HG03342 (cell line): ENCODE measurements around the gene RIPOR2.
"Not testable (repeated sequence)": the region's sequence is repeated elsewhere in the genome, so short reads cannot be mapped to it uniquely, and the experiment has no call there.

Experiments used
- ATAC-seq: cut with Tn5 transposase; IDR thresholded peaks from one replicate; pipeline ENCODE4 v1.9.1; 2021; ENCODE audit warnings: mild to moderate bottlenecking, moderate library complexity; ENCODE audit not compliant: unreplicated experiment

RIPOR2 gene

DNA sequence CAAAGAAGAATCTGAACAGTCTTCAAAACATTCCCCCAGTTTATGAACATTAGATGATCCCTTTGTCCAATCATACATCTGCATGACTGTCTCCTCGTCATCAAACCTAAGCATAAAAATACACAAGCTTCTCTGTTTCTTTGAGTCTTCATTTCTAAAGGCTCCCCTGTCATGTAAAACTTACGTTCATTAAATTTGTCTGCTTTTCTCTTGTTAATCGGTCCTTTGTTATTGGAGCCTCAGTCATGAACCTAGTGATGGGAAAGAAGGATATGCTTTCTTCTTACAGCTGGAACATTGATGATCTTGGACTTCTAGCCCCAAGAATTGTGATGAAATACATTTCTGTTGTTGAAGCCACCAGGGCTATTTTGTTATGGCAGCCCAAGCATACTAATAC is 18.0 kb upstream of the RIPOR2 start:
- no peak for ATAC-seq

DNA sequence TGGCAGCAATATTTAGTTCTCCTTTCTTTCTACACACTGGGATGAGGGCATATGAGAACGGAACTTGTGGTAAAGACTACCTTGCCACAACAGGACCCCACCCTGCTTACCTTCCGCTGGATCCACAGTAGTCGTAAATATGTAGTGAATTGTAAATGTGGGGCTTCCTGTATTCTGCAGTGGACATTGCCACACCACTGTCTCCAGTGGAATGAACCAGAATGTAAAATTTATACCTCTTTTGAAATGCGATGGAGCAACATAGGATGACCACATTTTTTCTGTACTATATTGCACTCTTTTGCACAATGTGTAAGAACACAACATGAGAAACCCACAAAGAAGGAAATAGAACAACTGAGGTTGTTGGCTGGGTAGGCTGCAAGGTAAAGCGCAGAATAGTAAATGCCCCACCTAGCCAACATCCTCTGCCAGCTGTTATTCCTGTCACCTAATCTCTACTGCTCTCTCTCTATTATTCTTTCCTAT is 16.1 kb upstream of the RIPOR2 start:
- ATAC-seq = no peak

DNA sequence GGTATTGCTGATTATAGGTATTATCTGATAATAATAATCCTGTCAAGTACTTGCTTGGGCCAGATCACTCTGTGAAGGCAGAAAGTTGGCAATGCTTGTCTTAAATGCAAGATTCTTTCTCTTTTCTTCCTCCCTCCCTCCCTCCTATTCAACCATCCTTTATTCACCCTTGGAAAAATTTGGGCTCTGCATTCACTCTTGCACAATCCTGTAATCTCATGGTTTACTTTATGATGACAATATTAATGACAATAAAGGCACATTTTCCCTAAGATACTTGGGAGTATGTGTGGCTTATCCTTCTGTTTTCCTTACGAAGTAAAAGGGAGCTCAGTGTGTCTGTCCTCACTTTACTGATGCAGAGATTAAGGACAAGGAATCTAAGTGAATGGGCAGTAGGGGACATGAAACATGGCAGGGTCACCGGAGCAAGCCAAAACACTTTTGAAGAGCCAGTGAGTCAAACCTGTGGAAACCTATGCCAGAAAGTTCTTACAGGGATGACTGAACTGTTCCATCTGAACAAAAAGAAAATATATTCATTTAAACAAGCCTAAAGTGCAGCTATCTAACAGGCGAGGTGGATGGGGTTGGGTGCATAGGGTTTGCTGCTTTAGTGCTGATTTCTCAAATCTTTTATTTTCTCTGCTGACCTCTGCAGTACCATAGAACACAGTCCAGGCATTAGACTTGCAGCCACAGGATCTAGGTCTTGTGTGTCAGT is 14.6 kb upstream of the RIPOR2 start:
- no peak for ATAC-seq

DNA sequence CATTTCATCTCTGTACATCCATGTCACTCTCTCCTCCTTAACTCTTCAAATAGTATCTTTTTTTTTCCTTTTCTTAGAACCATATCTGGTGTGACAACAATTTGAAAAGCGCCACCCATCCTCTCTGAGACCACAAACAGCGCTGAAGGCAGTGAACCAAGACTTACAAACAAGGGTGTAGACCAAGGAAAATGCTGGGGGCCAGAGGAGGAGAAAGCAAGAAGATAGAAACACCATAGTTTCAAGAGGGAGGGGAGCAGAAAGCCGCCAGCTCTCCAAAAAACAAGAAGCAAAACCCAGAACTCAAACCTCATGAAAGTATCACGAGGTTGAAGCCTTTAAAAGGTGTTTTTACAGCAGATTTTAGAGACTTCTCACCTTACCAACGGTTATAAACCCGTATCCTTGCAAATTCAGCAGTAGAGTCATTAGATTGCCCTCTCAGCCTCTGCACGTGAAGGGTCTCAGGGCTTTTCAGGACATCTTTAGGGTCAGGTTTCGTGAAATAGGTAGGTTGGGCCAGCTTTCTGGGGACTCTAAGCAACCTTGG is 13.3 kb upstream of the RIPOR2 start:
- ATAC-seq = peak; percentile 95

DNA sequence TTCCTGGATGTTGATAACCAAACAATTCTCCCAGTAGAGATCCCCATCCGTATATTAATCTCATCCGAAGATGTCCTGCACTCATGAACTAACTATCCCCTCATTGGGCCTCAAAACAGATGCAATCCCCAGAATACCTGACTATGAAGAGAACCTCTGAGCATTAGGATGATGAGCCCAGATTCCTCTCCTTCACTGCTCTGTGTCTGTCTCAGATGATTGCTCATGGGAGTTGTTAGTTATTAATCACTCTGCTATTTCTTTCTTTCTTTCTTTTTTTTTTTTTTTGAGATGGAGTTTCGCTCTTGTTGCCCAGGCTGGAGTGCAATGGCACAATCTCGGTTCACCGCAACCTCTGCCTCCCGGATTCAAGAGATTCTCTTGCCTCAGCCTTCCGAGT is 12.5 kb upstream of the RIPOR2 start:
- not testable (repeated sequence) for ATAC-seq

DNA sequence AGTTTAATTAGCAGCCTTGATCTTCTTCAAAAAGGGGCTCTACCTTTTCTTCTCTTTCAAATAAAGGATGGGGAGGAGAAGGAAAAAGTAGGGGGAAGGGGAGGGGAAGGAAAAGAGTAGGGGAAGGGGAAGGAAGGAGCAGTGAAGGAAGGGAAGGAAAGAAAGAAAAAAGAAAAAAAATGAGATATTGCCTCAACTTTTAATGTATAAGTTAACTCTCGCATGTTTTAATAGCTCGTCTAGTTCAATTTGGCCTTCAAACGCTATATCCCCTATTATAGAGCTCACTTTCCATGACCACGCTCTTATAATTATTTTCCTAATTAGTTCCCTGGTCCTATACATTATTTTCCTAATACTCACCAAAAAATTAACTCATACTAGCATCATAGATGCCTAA is 11.9 kb upstream of the RIPOR2 start:
- ATAC-seq = no peak

DNA sequence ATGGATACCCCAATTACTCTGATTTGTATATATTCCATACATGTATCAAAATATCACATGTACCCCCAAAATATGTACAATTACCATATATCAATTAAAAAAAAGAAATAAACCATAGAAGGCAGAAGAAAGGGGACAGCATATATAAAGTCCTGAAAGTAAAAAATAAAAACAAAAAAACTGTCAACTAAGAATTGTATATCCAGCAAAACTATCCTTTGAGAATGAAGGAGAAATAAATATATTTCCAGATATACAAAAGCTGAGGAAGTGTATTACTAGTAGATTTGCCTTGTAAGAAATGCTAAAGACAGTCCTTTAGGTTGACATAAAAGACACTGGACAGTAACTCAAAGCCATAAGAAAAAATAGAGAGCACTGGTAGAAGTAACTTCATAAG is 9.3 kb upstream of the RIPOR2 start:
- no peak for ATAC-seq

DNA sequence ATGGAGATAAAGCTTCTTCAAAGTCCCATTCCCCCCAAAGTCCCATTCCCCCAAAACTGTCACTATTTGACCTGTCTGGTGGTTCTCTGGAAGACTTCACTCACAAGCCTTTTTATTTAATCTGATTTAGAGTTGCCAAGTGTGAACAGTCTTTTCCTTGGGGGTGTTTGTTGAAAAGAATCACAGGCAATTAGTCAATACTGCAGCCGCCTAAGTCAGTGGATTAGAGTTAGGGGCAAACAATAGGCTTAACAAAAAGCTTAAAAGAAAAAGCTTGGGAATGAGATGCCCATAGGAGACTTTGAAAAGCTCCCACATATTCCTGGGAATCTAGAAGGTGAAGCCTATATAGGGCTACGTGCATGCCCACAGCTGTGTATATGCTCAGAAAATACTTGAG is 8.0 kb upstream of the RIPOR2 start:
- no peak for ATAC-seq

DNA sequence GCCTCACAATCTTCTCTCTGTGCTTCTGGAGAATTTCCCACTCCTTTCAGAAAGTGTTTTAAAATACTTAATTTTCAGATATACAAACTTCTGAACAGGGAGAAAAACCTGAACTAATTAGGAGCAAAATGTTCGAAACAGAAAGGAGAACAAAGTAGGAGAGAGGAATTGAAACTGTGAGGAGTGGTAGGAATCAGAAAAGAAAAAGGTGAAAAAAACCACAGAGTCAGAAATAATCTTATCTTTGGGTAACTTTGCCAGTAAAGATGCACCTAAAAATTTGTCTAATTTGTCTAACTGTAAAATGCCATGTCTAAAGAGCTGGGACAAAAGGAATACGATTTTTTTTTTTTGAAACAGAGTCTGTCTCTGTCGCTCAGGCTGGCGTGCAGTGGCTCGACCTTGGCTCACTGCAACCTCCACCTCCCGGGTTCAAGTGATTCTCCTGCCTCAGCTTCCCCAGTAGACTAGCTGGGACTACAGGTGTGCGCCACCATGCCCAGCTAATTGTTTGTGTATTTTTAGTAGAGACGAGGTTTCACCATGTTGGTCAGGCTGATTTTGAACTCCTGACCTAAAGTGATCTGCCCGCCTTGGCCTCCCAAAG is 4.7 kb upstream of the RIPOR2 start:
- no peak for ATAC-seq

DNA sequence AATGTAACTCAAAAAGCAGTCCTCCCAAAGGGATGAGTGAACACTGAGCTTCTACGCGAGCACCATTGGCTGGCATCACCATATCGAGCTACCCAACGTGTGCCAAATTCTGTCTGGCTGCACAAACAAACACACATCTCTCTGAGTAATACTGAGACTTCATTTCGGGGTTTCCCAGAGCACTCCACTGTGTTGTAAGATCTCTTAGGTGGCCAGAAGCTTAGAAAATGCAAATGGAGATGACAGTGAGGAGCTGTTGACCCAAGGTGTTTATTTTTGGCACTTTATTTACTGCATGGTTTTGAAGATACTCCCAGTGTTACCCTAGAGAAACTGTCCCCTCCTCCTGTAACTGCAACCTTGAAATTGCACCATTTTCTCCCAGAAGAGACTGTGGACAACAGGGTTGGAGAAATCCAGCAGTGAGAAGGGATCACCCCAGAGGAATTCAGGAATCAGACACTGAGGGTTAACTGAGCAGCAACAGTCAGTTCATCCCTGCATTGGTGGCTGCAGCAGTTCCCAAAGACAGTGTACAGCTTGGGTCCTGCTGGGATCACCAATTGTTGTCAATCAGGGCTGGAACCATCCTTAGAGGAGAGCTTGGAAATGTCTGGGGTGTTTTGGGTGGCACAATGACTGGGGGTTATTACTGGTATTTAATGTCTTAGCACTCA is 1.0 kb upstream of the RIPOR2 start:
- ATAC-seq = peak; percentile 74

DNA sequence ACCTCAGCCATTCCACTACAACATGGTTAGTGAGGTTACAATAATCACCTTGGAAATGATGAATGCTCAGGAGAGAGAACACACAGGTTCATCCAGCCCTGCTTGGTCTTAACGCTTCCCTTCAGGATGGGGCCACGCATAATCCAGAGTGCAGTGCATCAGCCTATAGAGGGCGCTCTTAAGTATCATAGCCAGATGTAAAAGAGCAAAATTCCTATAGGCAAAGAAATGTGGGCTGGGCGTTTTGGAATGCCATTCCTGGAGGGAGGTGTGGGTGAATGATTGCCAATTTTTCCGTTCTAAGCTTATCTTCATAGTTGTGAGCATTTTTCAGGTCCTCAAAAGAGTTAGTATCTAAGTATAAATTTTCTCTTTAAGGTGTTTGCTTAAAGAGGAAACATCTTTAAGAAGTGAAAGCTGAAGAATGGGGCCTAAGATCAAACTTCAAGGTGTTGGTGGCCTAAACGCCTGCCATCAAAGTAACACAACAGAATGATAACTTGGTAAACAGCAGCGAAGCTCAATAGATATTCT is 1.8 kb downstream of the RIPOR2 start:
- no peak for ATAC-seq

DNA sequence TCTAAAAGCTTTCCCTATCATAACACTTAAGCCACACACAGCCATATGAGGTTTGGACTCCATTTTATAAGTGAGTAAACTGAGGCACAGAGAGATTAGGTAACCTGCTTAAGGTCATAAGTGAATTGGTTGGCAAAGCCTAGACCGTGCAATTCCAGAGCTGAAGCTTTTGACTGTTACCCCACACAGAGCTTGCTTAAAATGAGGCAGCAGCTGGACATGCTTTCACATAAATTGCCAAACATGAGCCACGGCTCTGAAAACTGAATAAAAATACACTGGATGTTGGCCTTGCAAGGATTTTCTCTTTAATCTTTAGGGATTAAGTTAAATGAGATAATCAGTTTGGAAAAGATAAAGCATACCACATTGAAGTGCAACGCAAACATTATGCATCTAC is 2.5 kb downstream of the RIPOR2 start:
- ATAC-seq = no peak

DNA sequence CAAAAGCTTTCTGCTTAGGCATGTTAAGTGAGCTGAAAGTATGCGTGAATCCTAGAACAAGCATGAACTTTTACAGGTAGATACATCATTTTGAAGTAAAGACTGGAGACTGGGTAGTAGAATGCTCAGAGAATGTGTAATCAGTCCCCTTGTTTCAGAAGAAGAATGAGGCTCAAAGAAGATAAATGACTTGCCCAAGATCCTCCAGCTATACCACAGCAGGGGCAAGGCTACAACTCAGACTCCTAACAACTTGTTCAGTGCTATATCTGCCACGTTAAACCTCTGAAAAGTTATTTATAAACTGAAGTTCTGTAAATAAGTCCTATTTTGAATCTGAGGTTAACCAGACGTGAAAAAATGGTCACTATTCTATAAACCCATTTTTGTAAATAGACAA is 2.9 kb downstream of the RIPOR2 start:
- ATAC-seq = no peak

DNA sequence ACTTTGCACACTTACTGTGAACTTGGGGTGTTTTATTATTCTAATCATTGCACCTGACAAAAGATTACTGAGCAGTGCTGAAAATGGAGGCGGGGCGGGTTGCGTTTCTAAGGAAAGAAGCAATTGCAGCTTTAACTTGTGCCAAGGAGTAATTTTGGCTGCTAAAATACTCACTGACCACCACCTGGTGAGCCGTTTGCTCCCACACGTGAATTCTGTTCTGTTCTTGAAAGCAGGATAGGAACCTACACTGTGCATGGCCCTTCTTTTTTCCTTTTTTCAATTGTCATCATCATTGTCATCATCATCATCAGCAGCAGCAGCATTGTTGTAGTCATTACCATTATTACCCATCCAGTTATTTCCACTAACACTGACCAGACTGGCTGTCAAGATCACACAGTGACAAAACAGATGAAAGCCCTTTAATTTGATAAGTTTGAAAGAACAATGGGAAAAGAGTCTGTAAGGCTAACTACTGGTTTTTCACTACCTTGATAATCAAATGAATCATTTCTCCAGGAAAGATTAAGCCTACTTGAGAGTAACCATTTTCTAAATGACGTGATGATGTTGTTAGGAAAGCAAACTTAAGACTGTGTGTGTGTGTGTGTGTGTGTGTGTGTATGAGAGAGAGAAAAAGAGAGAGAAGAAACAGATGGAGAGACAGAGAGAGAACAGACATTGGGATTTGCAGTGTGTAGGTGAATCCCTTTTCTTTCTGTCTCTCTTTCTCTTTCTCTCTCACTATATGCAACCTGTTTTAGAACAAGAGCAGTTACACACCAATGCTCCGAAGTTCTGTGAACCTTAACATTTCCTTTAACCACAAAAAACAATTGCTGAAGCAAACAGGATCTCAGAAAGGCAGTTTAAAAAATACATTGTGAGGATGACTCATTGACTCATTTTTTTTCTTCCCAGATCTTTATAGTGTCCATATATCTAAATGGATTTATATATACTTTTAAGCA is 3.8 kb downstream of the RIPOR2 start:
- ATAC-seq = peak; percentile 27

DNA sequence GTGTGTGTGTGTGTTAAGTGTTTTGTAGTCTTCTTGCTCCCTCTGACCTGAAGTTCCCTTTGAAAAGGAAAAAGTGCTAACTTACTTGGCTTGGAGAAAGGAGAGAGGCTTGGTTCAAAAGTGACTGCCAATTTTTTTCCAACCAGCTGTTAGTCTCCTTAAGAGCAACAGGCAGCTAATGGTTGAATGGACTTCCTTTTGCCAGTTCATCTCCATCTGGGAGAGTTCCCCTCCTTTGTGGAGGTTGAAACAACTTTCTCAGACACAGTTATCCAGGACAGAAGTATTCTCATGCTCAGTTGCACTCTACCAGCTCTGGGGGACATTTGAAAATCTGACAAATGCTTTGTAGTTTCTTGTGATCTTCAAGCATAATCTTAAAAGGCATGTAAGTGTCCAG is 4.5 kb downstream of the RIPOR2 start:
- no peak for ATAC-seq

DNA sequence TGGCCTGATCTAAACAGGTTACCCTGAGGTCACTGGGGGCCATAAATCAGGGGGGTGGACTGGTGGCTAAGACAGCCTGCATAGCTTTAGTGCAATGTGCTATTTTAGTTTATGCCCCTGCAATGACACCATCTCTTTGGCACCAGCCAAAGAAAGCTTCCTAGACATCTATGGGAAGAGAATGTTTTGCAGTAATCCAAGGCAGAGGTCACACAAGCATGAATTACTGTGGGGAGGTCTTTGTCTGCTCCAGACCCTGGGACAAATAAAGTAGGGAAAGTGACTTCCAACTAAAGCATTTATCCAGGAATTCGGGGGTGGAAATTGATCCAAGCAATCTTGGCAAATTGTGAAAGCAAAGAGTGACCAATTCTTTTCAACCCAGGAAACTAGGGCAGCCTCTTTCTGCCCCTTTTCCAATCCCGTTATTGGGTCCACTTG is 5.3 kb downstream of the RIPOR2 start:
- no peak for ATAC-seq

DNA sequence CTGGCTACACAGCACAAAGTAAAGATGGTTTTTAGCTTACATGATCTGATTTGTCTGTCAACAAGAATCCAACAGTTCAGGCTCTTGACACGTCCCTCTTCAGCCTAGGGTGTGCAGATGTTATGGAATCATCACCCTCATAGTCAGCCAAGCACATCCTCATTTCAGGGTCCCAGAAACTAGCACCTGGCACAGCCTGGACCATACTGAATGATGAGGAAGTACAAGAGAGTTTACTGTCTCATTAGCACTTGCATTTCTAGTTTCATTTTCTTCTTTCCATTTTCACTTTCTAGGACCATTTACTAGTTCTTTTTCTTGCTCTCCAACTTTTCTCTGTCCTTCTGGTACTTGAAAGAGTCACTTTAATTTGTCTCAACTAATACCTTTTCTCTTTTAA is 6.5 kb downstream of the RIPOR2 start:
- peak; percentile 46 for ATAC-seq

DNA sequence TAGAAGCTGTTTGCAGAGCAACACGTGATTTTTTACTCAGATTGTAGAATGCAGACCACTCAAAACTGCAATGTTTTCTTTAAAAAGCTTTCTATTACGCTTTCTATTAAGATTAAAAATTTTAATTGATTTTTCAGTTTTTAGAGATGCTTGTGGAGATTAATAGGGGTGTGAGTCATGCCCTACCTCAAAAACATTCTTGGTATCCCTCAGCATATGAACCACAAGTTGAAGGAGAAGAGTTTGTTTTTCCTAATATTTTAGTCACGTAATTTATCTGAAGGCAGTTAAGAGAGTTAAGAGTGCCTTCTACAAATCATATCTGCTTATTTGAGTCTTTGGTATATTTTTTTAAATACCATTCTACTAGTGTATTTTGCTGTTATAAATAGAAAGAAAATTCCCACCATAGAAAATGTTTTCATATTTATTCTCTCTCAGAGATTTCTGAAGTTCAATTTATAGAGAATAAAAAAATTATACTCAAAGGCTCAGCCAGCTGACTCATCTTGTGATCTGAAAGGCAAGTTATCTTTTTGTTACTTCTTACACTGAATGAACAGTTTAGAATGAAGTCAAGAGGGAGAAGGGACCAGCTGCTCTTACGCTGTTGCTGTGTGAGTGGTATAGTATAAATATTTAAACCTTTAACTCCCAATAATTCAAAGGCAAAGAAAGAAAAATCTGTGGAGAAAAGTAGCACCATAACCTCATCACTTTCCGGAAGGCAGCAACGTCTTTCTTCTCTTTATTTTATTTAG is 7.6 kb downstream of the RIPOR2 start:
- no peak for ATAC-seq

DNA sequence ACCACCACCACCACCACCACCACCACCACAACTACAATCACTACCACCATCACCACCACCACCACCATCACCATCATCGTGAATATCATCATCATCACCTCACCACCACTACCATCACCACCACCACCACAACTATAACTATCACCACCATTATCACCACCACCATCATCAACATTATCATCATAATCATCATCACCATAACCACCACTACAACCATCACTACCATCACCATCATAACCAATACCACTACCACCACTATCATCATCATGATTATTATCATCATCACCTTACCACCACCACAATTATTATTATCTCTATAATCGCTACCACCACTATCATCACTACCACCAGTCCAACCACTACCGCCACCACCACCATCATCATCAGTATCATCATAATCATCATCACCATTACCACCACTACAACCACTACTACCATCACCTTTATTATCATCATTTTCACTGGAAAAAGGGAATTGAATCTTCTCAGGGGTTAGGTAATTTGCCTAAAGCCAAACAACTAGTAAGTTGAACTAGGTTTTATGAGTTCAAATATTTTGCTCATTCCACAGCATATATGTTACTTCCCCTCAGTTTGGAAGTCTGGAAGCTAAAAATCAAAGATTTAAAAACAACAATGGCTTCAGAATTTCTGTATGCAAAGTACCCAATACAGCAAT is 8.3 kb downstream of the RIPOR2 start:
- no peak for ATAC-seq
